NCI-H1436 (cell line): ENCODE measurements around the gene FAM210A.
"Not testable (repeated sequence)": the region's sequence is repeated elsewhere in the genome, so short reads cannot be mapped to it uniquely, and the experiment has no call there.

Experiments used
- DNase-seq: peaks from one replicate; lab custom pipeline; 2025; lab: John Stamatoyannopoulos, UW

The FAM210A gene

DNA sequence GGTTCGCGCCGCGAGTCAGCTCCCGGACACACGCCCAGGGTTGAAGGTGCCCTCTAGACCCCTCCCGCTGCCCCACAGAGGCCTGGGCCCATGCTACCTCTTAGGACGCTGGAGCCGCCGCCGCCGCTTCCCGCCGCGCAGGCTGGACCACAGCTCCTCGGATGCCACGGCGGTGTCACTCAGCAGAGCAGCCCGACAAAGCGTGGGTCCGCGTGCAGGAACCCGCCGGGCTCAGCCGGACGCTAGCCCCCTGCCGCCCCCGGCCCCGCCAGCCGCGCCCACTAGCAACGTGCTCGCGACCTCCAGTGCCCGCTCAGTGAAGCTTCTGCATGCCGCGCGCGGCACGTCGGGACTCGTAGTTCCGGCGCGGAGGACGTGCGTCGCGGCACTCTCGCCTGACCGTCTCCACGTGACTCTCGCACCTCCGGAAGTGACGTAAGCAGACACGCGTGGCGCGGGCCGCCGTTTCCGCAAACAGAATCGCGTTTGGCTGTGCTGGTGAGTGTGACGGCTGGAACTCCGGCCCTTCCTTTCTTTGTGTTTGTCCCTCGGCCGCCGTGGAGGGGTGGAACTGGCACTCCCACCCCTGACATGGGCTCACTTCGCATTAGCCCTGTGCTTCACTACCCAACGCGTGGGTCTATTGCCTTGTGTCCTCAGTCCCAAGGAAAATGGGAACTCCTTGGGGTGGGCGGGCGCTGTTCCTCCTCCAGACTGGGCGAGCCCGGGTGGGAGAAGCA is at the start of gene FAM210A, which contains the start of gene RNMT:
TSS of gene FAM210A (minus strand) at position 327 of the 740 bp plus-strand sequence. CDS start 44,481 bp downstream, outside the sequence.
TSS of gene RNMT (plus strand) at position 442 of the 740 bp plus-strand sequence. CDS start 4,845 bp downstream, outside the sequence.
- peak; percentile 95 for DNase-seq

GRCh38 chr18:13775058-13775457 is 48.7 kb upstream of the FAM210A start:
- no peak for DNase-seq

- DNase-seq, result no peak
These were observed 36.5 kb upstream of the FAM210A start for GRCh38 chr18:13762690-13763439.

DNA sequence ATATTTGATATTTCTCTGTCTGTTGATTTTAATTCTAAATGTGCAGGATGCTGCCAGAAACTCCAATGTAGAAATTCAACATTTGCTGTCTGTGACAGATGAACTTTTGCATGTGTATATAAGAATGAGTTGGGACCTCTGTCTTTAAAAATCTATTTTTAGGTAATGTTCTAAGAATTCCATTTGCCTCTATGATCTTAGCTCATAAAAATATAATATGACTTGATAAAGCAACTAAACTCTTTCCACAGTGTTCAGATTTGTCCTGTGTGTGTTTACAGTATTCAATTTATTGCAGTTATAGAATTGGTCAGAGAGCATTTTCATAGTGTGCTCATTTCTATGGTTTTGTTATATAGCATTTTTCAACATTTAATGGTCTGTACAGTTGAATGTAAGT is 33.7 kb upstream of the FAM210A start:
- DNase-seq, result no peak

DNA sequence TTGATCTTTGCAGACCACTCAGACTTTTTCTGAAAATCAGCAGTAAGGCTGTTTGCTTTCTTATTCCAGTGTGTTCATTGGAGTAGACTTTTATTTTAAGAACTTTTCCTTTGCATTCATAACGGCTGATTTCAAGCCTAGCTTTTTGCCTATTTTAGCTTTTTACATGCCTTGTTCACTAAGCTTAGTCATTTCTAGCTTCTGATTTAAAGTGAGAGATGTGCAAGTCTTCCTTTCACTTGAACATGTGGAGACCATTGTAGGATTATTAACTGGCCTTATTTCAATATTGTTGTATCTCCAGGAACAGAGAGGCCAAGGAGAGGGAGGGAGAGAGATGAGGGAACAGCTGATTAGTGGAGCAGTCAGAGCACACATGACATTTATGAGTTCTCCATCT is 32.3 kb upstream of the FAM210A start:
- no peak for DNase-seq

DNA sequence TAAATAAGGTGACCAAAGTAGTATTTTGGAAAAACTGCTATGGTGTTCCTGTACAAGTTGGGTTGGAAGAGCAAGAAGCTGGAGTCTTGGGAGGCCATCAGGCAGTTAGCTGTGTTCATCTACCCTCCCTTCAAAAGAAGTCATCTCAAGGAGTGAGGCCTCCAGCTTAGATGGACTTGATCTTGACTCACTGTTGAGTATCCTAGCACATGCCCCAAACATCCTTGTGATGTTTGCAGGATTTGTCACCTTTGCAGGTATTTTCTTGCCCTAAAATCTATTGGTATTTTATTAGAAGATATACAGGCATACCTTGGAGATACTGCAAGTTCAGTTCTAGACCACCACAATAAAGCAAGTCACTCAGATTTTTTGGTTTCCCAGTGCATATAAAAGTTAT is 30.3 kb upstream of the FAM210A start:
- no peak for DNase-seq

DNA sequence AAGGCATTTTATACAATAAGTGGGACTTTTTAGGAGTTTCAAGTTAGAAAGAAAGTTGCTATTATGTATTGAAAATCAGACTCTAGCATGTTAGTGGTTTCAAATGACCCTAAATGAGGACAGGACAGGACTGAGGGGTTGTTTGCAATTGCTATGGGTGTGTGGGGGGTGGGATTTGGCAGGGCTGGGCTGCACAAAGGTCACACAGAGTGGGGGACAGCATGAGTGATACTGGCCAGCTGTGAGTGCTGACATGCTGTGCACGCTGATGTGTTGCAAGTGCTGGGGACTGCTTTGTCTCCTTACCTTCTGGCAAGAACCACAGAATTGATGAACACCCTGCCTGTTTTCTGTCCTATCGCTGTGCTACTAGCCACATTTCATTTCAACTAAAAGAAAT is 29.9 kb upstream of the FAM210A start:
- DNase-seq, result no peak

- not testable (repeated sequence) for DNase-seq
These were observed 25.2 kb upstream of the FAM210A start for GRCh38 chr18:13751599-13751998.

- DNase-seq, result no peak
These were observed 20.3 kb upstream of the FAM210A start for GRCh38 chr18:13746633-13747032.

- DNase-seq, result no peak
These were observed 19.3 kb upstream of the FAM210A start for GRCh38 chr18:13745696-13746095.

GRCh38 chr18:13735681-13736080 is 9.3 kb upstream of the FAM210A start:
- DNase-seq, result no peak

- no peak for DNase-seq
These were observed 4.1 kb upstream of the FAM210A start for GRCh38 chr18:13730481-13730880.

- DNase-seq, result no peak
These were observed 594 bp upstream of the FAM210A start for GRCh38 chr18:13726972-13727331.

- DNase-seq, result no peak
These were observed 659 bp downstream of the FAM210A start for GRCh38 chr18:13725566-13726231.

- DNase-seq, result no peak
These were observed 5.5 kb downstream of the FAM210A start for GRCh38 chr18:13720847-13721246.

GRCh38 chr18:13720123-13720522 is 6.2 kb downstream of the FAM210A start:
- DNase-seq, result no peak

DNA sequence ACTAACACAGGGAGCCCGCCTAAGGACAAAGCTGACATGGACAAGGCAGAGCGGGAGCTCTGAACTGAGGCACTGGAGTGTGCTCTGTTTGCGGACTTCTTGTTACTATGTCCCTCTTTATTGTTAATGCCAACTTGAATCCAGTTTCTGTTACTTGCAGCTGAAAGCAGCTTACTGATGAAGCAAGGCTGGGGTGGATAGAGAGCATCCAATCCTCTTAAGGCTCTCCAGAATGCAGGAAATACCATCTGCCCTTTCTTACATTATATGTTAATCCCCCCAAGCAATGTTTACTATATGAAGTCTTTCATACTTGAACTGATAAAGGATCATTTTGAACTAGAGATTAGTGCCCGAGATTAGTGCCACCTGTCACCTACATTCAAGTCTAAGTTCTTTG is 9.4 kb downstream of the FAM210A start:
- no peak for DNase-seq

DNA sequence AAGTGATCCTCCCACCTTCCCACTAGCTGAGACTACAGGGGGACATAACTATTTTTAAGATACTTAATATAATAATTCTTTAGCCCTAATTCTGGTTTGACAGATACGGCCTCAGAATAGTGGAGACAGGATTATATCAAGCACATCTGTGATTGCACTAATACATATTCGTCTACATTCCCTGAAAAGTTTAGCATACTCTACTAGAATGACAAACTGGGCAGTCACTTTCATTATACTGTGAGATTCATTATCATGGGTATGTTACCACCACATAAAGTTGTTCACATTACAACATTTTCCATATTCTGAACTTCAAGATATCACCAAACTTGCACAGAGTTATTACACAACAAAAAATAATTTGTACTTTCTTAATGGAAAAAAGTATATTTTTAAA is 11.0 kb downstream of the FAM210A start:
- DNase-seq, result no peak

DNA sequence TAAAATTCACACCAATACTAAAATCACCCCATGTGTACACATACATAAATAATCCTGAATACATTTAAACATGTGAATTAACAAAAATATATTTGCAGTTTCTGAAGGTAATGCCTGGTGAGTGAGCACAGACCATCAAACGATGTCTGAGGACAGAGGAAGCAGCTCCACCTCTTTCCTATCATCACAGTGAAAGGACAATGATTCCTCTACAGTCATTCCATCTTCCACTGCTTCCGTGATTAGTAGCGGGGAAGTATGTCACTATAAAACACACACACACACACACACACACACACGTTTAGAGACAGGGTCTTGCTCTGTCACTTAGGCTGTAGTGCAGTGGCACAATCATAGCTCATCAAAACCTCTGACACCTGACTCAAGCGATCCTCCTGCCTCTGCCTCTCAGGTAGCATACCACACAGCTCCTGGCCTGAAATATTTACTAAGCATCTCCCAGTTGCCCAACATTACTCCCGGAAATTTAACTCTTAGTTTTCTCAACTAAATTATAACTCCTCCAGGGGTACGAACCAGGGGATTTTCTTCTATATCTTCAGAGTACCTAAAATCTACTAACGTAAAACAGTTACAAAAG is 12.8 kb downstream of the FAM210A start:
- DNase-seq, result no peak

GRCh38 chr18:13712400-13713131 is 13.8 kb downstream of the FAM210A start:
- DNase-seq, result no peak

DNA sequence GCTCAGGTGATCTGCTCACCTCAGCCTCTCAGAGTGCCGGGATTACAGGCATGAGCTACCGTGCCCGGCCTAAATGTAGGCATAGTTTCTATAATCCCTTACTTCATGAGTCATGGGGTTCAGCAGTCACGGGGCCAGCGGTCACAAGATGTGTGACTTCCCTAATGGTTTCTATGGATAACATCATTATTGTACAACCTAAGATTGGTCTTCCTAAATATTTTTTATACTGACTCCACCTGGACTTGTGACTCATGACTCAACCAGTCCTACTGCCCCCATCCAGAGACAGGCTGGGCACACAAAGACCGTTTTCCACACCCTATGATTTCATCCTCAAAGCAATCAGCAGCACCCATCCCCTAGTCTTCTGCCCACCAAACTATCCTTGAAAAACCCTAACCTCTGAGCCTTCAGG is 15.9 kb downstream of the FAM210A start:
- no peak for DNase-seq

DNA sequence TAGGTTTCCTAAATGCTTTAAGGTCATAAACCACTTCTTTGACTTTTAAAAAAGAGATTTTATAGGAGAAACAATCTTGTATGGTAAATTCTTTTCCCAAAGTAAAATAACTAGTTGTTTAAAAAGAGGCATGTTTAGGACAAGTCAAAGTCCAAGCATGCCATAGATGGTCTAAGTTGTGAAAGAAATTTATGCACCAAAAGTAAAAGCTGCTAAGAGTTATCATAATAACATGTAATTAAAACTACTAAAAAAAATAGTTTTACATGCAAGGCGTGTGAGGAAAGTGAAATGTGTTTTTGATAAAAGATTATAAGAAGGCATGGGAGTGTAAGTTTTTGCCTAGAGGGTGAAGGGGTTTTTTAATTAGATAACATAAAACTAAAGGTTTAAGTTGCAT is 22.5 kb downstream of the FAM210A start:
- no peak for DNase-seq
